CD4-positive, alpha-beta T cell (primary cell): ENCODE measurements around the gene TRABD2B. TPM values are rescaled to one million over a fixed set of nuclear protein-coding genes. Genes with fewer than 3 reads are reported as not detected.

Experiments used
- ATAC-seq: fragments of 200-7000 bp; cut with Tn5 transposase; one replicate; pipeline ENCODE4 v1.10.0; 2022; ENCODE audit warnings: mild to moderate bottlenecking; ENCODE audit not compliant: poor library complexity
- CTCF ChIA-PET: fragments of 350-600 bp; sonication (Branson Sonifier 250); formaldehyde crosslinking; loops from one replicate; lab custom pipeline; 2021; ENCODE audit warnings: antibody characterized with exemption, inconsistent platforms; lab: Charles Lee
- POLR2A ChIA-PET: fragments of 350-600 bp; sonication (Branson Sonifier 250); formaldehyde crosslinking; loops from one replicate; lab custom pipeline; 2021; ENCODE audit warnings: antibody characterized with exemption, inconsistent platforms; lab: Charles Lee
- DNase-seq, 14 experiments: peaks; one replicate each; pipeline ENCODE4 v3.0.0-alpha.2; 2013 to 2020; ENCODE audit warnings: mixed read lengths in 2 of 14
- H3K27ac ChIP-seq, 2 donors: one replicate each; pipeline versions ENCODE4 v1.5.1 to v1.7.0; 2013; ENCODE audit warnings: low read length in 2 of 2, low read depth in 1 of 2, mild to moderate bottlenecking in 1 of 2
- H3K27me3 ChIP-seq, 2 experiments: 1 replicate in 1 of 2; 2 replicates in 1 of 2; pipeline versions ENCODE4 v1.6.1 to v1.7.0; 2013; ENCODE audit warnings: low read length in 2 of 2, control low read depth in 1 of 2, mild to moderate bottlenecking in 1 of 2, moderate library complexity in 1 of 2; ENCODE audit not compliant: insufficient read depth in 2 of 2, control insufficient read depth in 1 of 2
- H3K36me3 ChIP-seq: one replicate; pipeline ENCODE4 v1.6.1; 2013; ENCODE audit warnings: low read length, control low read depth; ENCODE audit not compliant: insufficient read depth
- H3K4me1 ChIP-seq: one replicate; pipeline ENCODE4 v1.6.1; 2013; ENCODE audit warnings: low read length, control low read depth; ENCODE audit not compliant: insufficient read depth
- H3K4me3 ChIP-seq: one replicate; pipeline ENCODE4 v1.5.1; 2013; ENCODE audit warnings: mild to moderate bottlenecking, low read length, moderate library complexity
- H3K9me3 ChIP-seq, 2 experiments: 1 replicate in 1 of 2; 2 replicates in 1 of 2; pipeline versions ENCODE4 v1.6.1 to v1.7.0; 2013; ENCODE audit warnings: low read length in 2 of 2, mild to moderate bottlenecking in 2 of 2, control low read depth in 1 of 2, moderate library complexity in 1 of 2; ENCODE audit not compliant: control insufficient read depth in 1 of 2, insufficient read depth in 1 of 2
- H3K27ac Mint-ChIP-seq: one replicate; pipeline ENCODE4 v1.8.0; 2020; ENCODE audit warnings: mixed read lengths
- H3K27me3 Mint-ChIP-seq: one replicate; pipeline ENCODE4 v1.8.0; 2021; ENCODE audit warnings: mixed read lengths
- H3K36me3 Mint-ChIP-seq: one replicate; pipeline ENCODE4 v1.8.0; 2021; ENCODE audit warnings: low read depth, mixed read lengths
- H3K4me1 Mint-ChIP-seq: one replicate; pipeline ENCODE4 v1.8.0; 2021; ENCODE audit warnings: low read depth, mixed read lengths
- H3K4me3 Mint-ChIP-seq: one replicate; pipeline ENCODE4 v1.8.0; 2020; ENCODE audit warnings: mild to moderate bottlenecking, mixed read lengths
- H3K9me3 Mint-ChIP-seq: one replicate; pipeline ENCODE4 v1.8.0; 2020; ENCODE audit warnings: mixed read lengths
- intact Hi-C, 2 experiments: fragments of 100-400 bp; cut with DNase I in 1 of 2; cut with micrococcal nuclease in 1 of 2; formaldehyde crosslinking; loops; one replicate each; pipeline versions ENCODE4 v1.15.1 to v1.9.0; 2023 to 2025; cut with DNase I, micrococcal nuclease
- total RNA-seq, 174 experiments: library from RNA in 2 of 174; stranded (reverse) in 2 of 174; gene quantifications; one replicate each; pipeline ENCODE4 v1.2.3 and lab custom pipeline; 2021 to 2026
- TF ChIP-seq, protein P1 (sequence below): fragments of 200-600 bp; IDR thresholded peaks from one replicate; pipeline ENCODE4 v1.8.0; 2022; ENCODE audit warnings: antibody characterized with exemption, mild to moderate bottlenecking

TRABD2B gene
- total RNA-seq, 2 experiments from 2014 or later, result not detected

DNA sequence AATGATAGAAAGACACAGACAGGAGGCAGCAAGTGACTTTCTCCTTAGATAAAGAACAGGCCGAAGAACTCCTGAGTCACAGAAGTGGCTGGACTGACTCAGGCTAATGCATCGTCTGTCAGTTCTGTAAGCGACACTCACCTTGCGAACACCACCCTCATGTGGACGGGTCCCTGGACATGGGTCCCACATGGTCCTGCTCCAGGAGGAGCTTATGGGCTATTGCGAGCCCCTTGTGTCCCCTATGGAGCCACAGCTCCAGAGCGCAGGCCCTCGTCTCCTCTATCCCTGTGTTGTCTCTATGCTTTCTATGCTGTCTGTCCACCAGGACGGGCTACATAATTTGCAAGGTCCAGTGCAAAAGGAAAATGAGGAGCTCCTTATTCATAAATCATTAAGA is 85.8 kb downstream of the TRABD2B start:
- POLR2A ChIA-PET, result no interaction called here

DNA sequence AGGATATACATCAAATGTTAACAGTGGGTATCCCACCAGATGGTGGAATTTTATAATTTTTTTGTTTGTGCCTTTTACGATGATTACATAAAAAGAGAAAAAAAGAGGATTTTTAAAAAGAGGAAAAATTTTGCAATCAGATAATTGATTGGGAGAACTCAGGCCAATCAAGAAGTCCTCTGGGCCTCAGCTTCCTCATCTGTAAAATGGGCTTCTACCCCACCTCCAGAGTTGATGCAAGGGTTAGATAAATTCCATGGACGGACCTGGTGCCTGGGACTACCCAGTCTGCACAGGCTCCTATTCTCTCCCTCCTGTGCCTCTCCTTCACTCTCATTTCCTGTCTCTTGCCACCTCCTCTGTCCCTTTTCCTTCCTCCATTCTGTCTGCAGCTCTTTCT is 88.9 kb downstream of the TRABD2B start:
- CTCF ChIA-PET, result no interaction called here
- H3K36me3 ChIP-seq, result no peaks in the 10 kb centered on the region

More for the DNA sequence above, 85.8 kb downstream of the TRABD2B start:
- Mint-ChIP-seq H3K4me3 (no peak overlapping the region), H3K27ac (no peak overlapping the region), H3K9me3 (no peaks in the 10 kb centered on the region), H3K27me3 (peaks cover 3% of the 10 kb centered on the region), H3K36me3 (no peaks in the 10 kb centered on the region), H3K4me1 (no peaks in the 10 kb centered on the region)
- ATAC-seq, result no peak
- CTCF ChIA-PET, result no interaction called here
- Histone ChIP-seq H3K36me3 (no peaks in the 10 kb centered on the region), H3K4me3 (no peak overlapping the region), H3K4me1 (no peaks in the 10 kb centered on the region), H3K27ac (no peak overlapping the region), H3K27me3 (peaks cover 0 to 2% of the 10 kb centered on the region in 2 experiments), H3K9me3 (peaks cover 0 to 5% of the 10 kb centered on the region in 2 experiments)
- intact Hi-C loops, result no loop called here
- TF ChIP-seq, protein P1, sequence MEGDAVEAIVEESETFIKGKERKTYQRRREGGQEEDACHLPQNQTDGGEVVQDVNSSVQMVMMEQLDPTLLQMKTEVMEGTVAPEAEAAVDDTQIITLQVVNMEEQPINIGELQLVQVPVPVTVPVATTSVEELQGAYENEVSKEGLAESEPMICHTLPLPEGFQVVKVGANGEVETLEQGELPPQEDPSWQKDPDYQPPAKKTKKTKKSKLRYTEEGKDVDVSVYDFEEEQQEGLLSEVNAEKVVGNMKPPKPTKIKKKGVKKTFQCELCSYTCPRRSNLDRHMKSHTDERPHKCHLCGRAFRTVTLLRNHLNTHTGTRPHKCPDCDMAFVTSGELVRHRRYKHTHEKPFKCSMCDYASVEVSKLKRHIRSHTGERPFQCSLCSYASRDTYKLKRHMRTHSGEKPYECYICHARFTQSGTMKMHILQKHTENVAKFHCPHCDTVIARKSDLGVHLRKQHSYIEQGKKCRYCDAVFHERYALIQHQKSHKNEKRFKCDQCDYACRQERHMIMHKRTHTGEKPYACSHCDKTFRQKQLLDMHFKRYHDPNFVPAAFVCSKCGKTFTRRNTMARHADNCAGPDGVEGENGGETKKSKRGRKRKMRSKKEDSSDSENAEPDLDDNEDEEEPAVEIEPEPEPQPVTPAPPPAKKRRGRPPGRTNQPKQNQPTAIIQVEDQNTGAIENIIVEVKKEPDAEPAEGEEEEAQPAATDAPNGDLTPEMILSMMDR, result no peak
- no peak for DNase-seq

DNA sequence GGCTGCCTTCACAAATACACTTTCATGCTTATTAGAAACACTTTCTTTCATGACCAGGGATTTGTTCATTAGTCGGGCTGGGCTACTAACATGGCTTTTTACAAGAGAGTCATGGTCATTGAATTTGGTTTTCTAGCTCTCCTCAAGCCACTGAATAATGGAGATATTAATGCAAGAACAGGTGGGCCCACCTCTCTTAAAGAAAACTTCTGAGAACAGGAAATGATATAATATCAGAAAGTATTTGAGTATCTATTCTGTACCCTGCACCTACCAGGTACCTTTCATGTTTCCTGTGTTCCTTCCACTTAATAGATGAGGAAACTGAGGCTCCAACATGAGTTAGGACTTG is 90.0 kb downstream of the TRABD2B start:
- ChIA-PET CTCF (no interaction called here), POLR2A (no interaction called here)
- Histone ChIP-seq H3K9me3 (peaks cover 0 to 5% of the 10 kb centered on the region in 2 experiments), H3K4me1 (no peaks in the 10 kb centered on the region), H3K27me3 (peaks cover 0 to 2% of the 10 kb centered on the region in 2 experiments), H3K4me3 (no peak overlapping the region), H3K27ac (no peak overlapping the region), H3K36me3 (no peaks in the 10 kb centered on the region)
- Mint-ChIP-seq H3K9me3 (no peaks in the 10 kb centered on the region), H3K4me3 (no peak overlapping the region), H3K36me3 (no peaks in the 10 kb centered on the region), H3K4me1 (no peaks in the 10 kb centered on the region), H3K27me3 (no peaks in the 10 kb centered on the region), H3K27ac (no peak overlapping the region)
- ATAC-seq (no peak), DNase-seq (no peak)
- intact Hi-C loops, result no loop called here
- TF ChIP-seq, protein P1, result no peak

More for the DNA sequence above, 88.9 kb downstream of the TRABD2B start:
- Histone ChIP-seq H3K4me3 (no peak overlapping the region), H3K27ac (no peak overlapping the region), H3K4me1 (no peaks in the 10 kb centered on the region), H3K27me3 (peaks cover 0 to 2% of the 10 kb centered on the region in 2 experiments), H3K9me3 (peaks cover 0 to 5% of the 10 kb centered on the region in 2 experiments)
- Mint-ChIP-seq H3K27me3 (no peaks in the 10 kb centered on the region), H3K9me3 (no peaks in the 10 kb centered on the region), H3K4me3 (no peak overlapping the region), H3K27ac (no peak overlapping the region), H3K4me1 (no peaks in the 10 kb centered on the region), H3K36me3 (no peaks in the 10 kb centered on the region)
- DNase-seq (no peak), ATAC-seq (no peak)
- POLR2A ChIA-PET, result no interaction called here
- TF ChIP-seq, protein P1, result no peak
- intact Hi-C loops, result no loop called here
